Duodenal mucosa (tissue), 2 donors: ENCODE results near the gene CALM3.

Experiments
- H3K27ac ChIP-seq: one replicate; pipeline ENCODE4 v1.7.0; 2013; ENCODE audit warnings: low read depth, low read length
- H3K27me3 ChIP-seq, 2 donors: one replicate each; pipeline ENCODE4 v1.7.0; 2013; ENCODE audit warnings: low read length in 2 of 2, control low read depth in 1 of 2; ENCODE audit not compliant: insufficient read depth in 2 of 2, control insufficient read depth in 1 of 2
- H3K36me3 ChIP-seq, 2 donors: one replicate each; pipeline ENCODE4 v1.7.0; 2013; ENCODE audit warnings: low read length in 2 of 2, control low read depth in 1 of 2; ENCODE audit not compliant: insufficient read depth in 2 of 2, control insufficient read depth in 1 of 2
- H3K4me1 ChIP-seq, 2 donors: one replicate each; pipeline ENCODE4 v1.7.0; 2013; ENCODE audit warnings: low read length in 2 of 2, control low read depth in 1 of 2; ENCODE audit not compliant: insufficient read depth in 2 of 2, control insufficient read depth in 1 of 2
- H3K4me3 ChIP-seq, 2 donors: one replicate each; pipeline ENCODE4 v1.7.0; 2013; ENCODE audit warnings: low read length in 2 of 2, low read depth in 1 of 2
- H3K9ac ChIP-seq, 2 donors: one replicate each; pipeline ENCODE4 v1.7.0; 2013; ENCODE audit warnings: low read length in 2 of 2, low read depth in 1 of 2
- H3K9me3 ChIP-seq, 2 donors: one replicate each; pipeline ENCODE4 v1.7.0; 2013; ENCODE audit warnings: low read length in 2 of 2, control low read depth in 1 of 2; ENCODE audit not compliant: control insufficient read depth in 1 of 2

The CALM3 gene

GRCh38 chr19:46607448-46607841, 6.3 kb downstream of the CALM3 start:
- Histone ChIP-seq H3K27me3 (no peaks in the 10 kb centered on the region), H3K27ac (no peak overlapping the region), H3K9me3 (no peaks in the 10 kb centered on the region), H3K4me1 (peaks cover 14 to 39% of the 10 kb centered on the region in 2 donors), H3K36me3 (peaks cover 34 to 56% of the 10 kb centered on the region in 2 donors), H3K9ac (no peak overlapping the region), H3K4me3 (no peak overlapping the region)

DNA sequence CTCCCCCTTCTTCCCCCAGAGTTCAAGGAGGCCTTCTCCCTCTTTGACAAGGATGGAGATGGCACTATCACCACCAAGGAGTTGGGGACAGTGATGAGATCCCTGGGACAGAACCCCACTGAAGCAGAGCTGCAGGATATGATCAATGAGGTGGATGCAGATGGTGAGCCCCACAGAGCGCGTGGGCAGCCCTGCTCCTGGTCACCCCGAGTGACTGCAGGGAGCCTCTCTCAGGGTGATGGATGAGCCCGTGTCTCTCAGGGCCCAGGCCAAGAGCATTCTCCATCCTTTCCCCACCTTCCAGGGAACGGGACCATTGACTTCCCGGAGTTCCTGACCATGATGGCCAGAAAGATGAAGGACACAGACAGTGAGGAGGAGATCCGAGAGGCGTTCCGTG, 7.0 kb downstream of the CALM3 start:
- peaks cover 34 to 56% of the 10 kb centered on the region in 2 donors for H3K36me3 ChIP-seq
- H3K9me3 ChIP-seq: no peaks in the 10 kb centered on the region
- no peak overlapping the region for H3K9ac ChIP-seq
- H3K4me3 ChIP-seq: no peak overlapping the region
- no peak overlapping the region for H3K27ac ChIP-seq
- peaks cover 13 to 33% of the 10 kb centered on the region in 2 donors for H3K4me1 ChIP-seq
- H3K27me3 ChIP-seq: no peaks in the 10 kb centered on the region

- Histone ChIP-seq H3K9me3 (no peaks in the 10 kb centered on the region), H3K27me3 (no peaks in the 10 kb centered on the region), H3K36me3 (peaks cover 34 to 56% of the 10 kb centered on the region in 2 donors), H3K9ac (no peak overlapping the region), H3K4me1 (peaks cover 7 to 27% of the 10 kb centered on the region in 2 donors), H3K27ac (no peak overlapping the region), H3K4me3 (no peak overlapping the region)
Measured at GRCh38 chr19:46608581-46609345, 7.6 kb downstream of the CALM3 start.

DNA sequence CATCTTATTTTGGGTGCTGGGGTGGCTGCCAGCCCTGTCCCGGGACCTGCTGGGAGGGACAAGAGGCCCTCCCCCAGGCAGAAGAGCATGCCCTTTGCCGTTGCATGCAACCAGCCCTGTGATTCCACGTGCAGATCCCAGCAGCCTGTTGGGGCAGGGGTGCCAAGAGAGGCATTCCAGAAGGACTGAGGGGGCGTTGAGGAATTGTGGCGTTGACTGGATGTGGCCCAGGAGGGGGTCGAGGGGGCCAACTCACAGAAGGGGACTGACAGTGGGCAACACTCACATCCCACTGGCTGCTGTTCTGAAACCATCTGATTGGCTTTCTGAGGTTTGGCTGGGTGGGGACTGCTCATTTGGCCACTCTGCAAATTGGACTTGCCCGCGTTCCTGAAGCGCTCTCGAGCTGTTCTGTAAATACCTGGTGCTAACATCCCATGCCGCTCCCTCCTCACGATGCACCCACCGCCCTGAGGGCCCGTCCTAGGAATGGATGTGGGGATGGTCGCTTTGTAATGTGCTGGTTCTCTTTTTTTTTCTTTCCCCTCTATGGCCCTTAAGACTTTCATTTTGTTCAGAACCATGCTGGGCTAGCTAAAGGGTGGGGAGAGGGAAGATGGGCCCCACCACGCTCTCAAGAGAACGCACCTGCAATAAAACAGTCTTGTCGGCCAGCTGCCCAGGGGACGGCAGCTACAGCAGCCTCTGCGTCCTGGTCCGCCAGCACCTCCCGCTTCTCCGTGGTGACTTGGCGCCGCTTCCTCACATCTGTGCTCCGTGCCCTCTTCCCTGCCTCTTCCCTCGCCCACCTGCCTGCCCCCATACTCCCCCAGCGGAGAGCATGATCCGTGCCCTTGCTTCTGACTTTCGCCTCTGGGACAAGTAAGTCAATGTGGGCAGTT, 8.6 kb downstream of the CALM3 start:
- peaks cover 34 to 56% of the 10 kb centered on the region in 2 donors for H3K36me3 ChIP-seq
- no peak overlapping the region for H3K4me3 ChIP-seq
- H3K27me3 ChIP-seq: no peaks in the 10 kb centered on the region
- H3K4me1 ChIP-seq: peaks cover 0 to 19% of the 10 kb centered on the region in 2 donors
- H3K9me3 ChIP-seq: no peaks in the 10 kb centered on the region
- H3K27ac ChIP-seq: no peak overlapping the region
- no peak overlapping the region for H3K9ac ChIP-seq

DNA sequence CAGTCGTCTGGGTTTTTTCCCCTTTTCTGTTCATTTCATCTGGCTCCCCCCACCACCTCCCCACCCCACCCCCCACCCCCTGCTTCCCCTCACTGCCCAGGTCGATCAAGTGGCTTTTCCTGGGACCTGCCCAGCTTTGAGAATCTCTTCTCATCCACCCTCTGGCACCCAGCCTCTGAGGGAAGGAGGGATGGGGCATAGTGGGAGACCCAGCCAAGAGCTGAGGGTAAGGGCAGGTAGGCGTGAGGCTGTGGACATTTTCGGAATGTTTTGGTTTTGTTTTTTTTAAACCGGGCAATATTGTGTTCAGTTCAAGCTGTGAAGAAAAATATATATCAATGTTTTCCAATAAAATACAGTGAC, 9.3 kb downstream of the CALM3 start:
- Histone ChIP-seq H3K4me3 (no peak overlapping the region), H3K9ac (no peak overlapping the region), H3K27me3 (no peaks in the 10 kb centered on the region), H3K4me1 (peaks cover 0 to 19% of the 10 kb centered on the region in 2 donors), H3K9me3 (no peaks in the 10 kb centered on the region), H3K27ac (no peak overlapping the region), H3K36me3 (peaks cover 34 to 56% of the 10 kb centered on the region in 2 donors)

DNA sequence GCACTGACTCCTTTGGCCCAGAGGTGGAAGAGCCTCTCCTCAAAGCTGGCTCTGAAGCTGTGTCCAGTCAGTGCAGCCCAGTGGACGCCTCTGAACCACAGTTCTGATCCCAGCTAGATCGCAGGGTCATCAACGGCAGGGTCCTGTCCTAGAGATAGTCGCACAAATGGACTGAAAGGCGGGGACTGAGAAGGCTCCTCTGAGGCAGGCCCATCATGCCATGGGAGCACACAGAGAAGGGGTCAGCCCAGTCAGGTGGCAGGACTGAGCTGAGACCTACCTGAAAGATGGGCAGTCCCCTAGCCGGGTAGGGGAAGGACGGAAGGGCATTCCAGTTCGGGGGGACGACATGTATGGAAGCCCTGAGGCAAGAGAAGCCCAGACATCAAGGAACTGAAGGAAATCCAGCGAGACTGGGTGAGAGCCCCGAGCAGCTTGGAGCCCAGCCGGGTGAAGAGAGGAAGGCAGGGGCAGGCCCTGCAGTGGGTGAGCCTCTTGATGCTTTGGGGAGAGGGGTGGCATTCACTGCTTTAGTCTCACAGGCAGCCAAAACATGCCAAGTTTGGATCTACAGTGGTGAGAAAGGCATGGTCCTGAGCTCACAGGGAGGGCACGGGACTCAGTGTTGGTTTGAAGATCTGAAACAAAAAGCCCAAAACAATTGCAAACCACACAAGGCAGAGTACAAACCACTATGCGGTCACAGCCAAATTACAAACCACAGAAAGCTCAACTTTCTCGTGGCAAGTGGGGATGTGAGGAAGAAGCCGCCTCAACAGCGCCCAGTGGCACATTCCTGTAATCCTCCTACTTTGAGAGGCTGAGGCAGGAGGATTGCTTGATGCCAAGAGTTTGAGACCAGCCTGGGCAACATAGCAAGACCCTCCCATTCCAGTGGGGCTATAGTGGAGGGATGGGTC, 10.0 kb downstream of the CALM3 start:
- no peak overlapping the region for H3K27ac ChIP-seq

DNA sequence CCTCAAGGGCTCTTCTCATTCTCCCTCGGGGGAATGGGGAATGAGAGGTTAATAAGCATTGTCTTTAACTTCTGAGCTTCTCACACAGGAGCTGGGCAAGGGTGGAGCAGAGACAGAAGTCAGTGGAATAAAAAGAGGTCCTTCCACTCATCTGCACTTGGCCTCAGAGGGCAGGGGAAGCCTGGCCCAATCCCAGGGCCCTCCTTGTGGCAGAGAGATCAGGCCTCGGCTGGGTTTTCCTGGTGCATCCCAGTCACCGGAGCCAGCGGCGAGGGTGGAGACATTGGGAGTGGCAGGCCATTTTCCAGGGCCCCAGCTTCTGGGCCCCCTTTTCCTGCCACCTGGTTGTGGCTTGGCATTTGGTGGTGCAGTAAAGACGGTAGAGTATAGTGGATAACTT, 10.6 kb downstream of the CALM3 start:
- Histone ChIP-seq H3K9me3 (no peaks in the 10 kb centered on the region), H3K27ac (no peak overlapping the region), H3K4me3 (no peak overlapping the region), H3K9ac (no peak overlapping the region), H3K36me3 (peaks cover 26 to 42% of the 10 kb centered on the region in 2 donors), H3K27me3 (no peaks in the 10 kb centered on the region), H3K4me1 (peaks cover 3 to 29% of the 10 kb centered on the region in 2 donors)

More for the DNA sequence above, 10.0 kb downstream of the CALM3 start:
- H3K9ac ChIP-seq: no peak overlapping the region
- H3K4me3 ChIP-seq: no peak overlapping the region
- peaks cover 28 to 49% of the 10 kb centered on the region in 2 donors for H3K36me3 ChIP-seq
- H3K27me3 ChIP-seq: no peaks in the 10 kb centered on the region
- no peaks in the 10 kb centered on the region for H3K9me3 ChIP-seq
- peaks cover 0 to 24% of the 10 kb centered on the region in 2 donors for H3K4me1 ChIP-seq

GRCh38 chr19:46613525-46613924, 12.4 kb downstream of the CALM3 start:
- Histone ChIP-seq H3K27me3 (no peaks in the 10 kb centered on the region), H3K9me3 (no peaks in the 10 kb centered on the region), H3K27ac (no peak overlapping the region), H3K36me3 (peaks cover 13 to 25% of the 10 kb centered on the region in 2 donors), H3K4me1 (peaks cover 8 to 38% of the 10 kb centered on the region in 2 donors), H3K4me3 (no peak overlapping the region), H3K9ac (no peak overlapping the region)

- no peaks in the 10 kb centered on the region for H3K27me3 ChIP-seq
- H3K27ac ChIP-seq: no peak overlapping the region
- no peaks in the 10 kb centered on the region for H3K9me3 ChIP-seq
- no peak overlapping the region for H3K9ac ChIP-seq
- peaks cover 6 to 18% of the 10 kb centered on the region in 2 donors for H3K36me3 ChIP-seq
- H3K4me3 ChIP-seq: no peak overlapping the region
- peaks cover 13 to 43% of the 10 kb centered on the region in 2 donors for H3K4me1 ChIP-seq
Measured at GRCh38 chr19:46614114-46614722, 13.1 kb downstream of the CALM3 start.
